HCT116 (cell line): ENCODE data around the gene TBX4. TPM values are rescaled to one million over a fixed set of nuclear protein-coding genes. Genes with fewer than 3 reads are reported as not detected.

ENCODE experiments used
- ATAC-seq: fragments of 200-7000 bp; cut with Tn5 transposase; 2 replicates; pipeline ENCODE4 v1.9.1; 2020; ENCODE audit warnings: mild to moderate bottlenecking, moderate library complexity
- BruUV-seq: library from RNA; stranded (reverse); fragments of 400-500 nt; replicated peaks from 2 replicates; lab custom pipeline; 2021; lab: Mats Ljungman, UMichigan
- CTCF ChIA-PET: fragments of 300-600 bp; sonication (Branson Sonifier 250); formaldehyde crosslinking; loops from one replicate; lab custom pipeline; 2021; ENCODE audit warnings: antibody characterized with exemption; lab: Charles Lee
- POLR2A ChIA-PET: fragments of 300-600, 350-600 bp; sonication (Branson Sonifier 250); formaldehyde crosslinking; loops from one replicate; lab custom pipeline; 2021; ENCODE audit warnings: antibody characterized with exemption; lab: Charles Lee
- RAD21 ChIA-PET, 2 experiments: fragments of 300-600 bp; sonication (Branson Sonifier 250); formaldehyde crosslinking; loops; one replicate each; lab custom pipeline; 2023; ENCODE audit warnings: low total read pairs in 2 of 2; ENCODE audit not compliant: uncharacterized antibody in 2 of 2, unreplicated experiment in 2 of 2, low non-redundant PET in 1 of 2; lab: Charles Lee
- DNase-seq: peaks from one replicate; pipeline ENCODE4 v3.0.0-alpha.2; 2010; ENCODE audit warnings: low read depth, low spot score
- H2AFZ ChIP-seq: fragments of 200-600 bp; shearing (Covaris generic), sonication (generic); 2 replicates; pipeline ENCODE4 v1.6.1; 2017; ENCODE audit warnings: low read depth, mixed run types, mixed read lengths, antibody characterized with exemption, low read length; ENCODE audit not compliant: poor library complexity, severe bottlenecking
- H3K27ac ChIP-seq: 2 replicates; pipeline ENCODE4 v1.5.1; 2012; ENCODE audit warnings: low read depth, low read length
- H3K27me3 ChIP-seq: fragments of 200-600 bp; sonication (generic); 2 replicates; pipeline ENCODE4 v1.6.1; 2016; ENCODE audit warnings: mixed run types, low read length, mixed read lengths; ENCODE audit not compliant: insufficient read depth
- H3K36me3 ChIP-seq, 2 experiments: fragments of 200-500 bp in 1 of 2; fragments of 200-600 bp in 1 of 2; sonication (Bioruptor generic) in 1 of 2; sonication (generic) in 1 of 2; 2 replicates each; pipeline versions ENCODE4 v1.5.1 to v1.6.1; 2014 to 2016; ENCODE audit warnings: low read length in 2 of 2, inconsistent platforms in 1 of 2, mixed read lengths in 1 of 2, mixed run types in 1 of 2; ENCODE audit not compliant: insufficient read depth in 2 of 2, control insufficient read depth in 1 of 2
- H3K4me1 ChIP-seq, 2 experiments: fragments of 200-600 bp in 1 of 2; sonication (generic) in 1 of 2; 2 replicates each; pipeline versions ENCODE4 v1.5.1 to v1.6.1; 2012 to 2017; ENCODE audit warnings: low read length in 2 of 2, inconsistent platforms in 1 of 2, mild to moderate bottlenecking in 1 of 2, mixed read lengths in 1 of 2, mixed run types in 1 of 2, moderate library complexity in 1 of 2; ENCODE audit not compliant: insufficient read depth in 2 of 2, control insufficient read depth in 1 of 2
- H3K4me2 ChIP-seq: fragments of 200-600 bp; sonication (generic); 2 replicates; pipeline ENCODE4 v1.6.1; 2017; ENCODE audit warnings: mixed run types, low read length, mixed read lengths
- H3K4me3 ChIP-seq, 2 experiments: fragments of 200-600 bp in 1 of 2; sonication (generic) in 1 of 2; replicated peaks in 1 of 2; 2 replicates each; pipeline ENCODE4 v1.5.1; 2011 to 2016; ENCODE audit warnings: low read length in 2 of 2, control low read depth in 1 of 2, low read depth in 1 of 2, mild to moderate bottlenecking in 1 of 2, mixed read lengths in 1 of 2, mixed run types in 1 of 2
- H3K79me2 ChIP-seq: fragments of 200-600 bp; sonication (generic); 2 replicates; pipeline ENCODE4 v1.6.1; 2017; ENCODE audit warnings: mild to moderate bottlenecking, mixed run types, low read length, moderate library complexity, mixed read lengths; ENCODE audit not compliant: insufficient read depth
- H3K9ac ChIP-seq: fragments of 200-600 bp; sonication (generic); 2 replicates; pipeline ENCODE4 v1.6.1; 2016; ENCODE audit warnings: low read length, mixed read lengths
- H3K9me2 ChIP-seq: fragments of 200-600 bp; sonication (generic), shearing (Covaris generic); 2 replicates; pipeline ENCODE4 v1.6.1; 2017; ENCODE audit warnings: mixed run types, mild to moderate bottlenecking, moderate library complexity; ENCODE audit not compliant: insufficient read depth
- H3K9me3 ChIP-seq, 2 experiments: fragments of 200-500 bp in 1 of 2; fragments of 200-600 bp in 1 of 2; sonication (Bioruptor generic) in 1 of 2; sonication (generic) in 1 of 2; 2 replicates each; pipeline ENCODE4 v1.6.1; 2014 to 2017; ENCODE audit warnings: low read length in 2 of 2, mixed read lengths in 2 of 2, inconsistent platforms in 1 of 2, low read depth in 1 of 2, mild to moderate bottlenecking in 1 of 2, mixed run types in 1 of 2, moderate library complexity in 1 of 2; ENCODE audit not compliant: control insufficient read depth in 1 of 2, insufficient read depth in 1 of 2
- H4K20me1 ChIP-seq: fragments of 200-600 bp; sonication (generic), shearing (Covaris generic); 2 replicates; pipeline ENCODE4 v1.6.1; 2017; ENCODE audit warnings: mixed run types, mild to moderate bottlenecking, moderate library complexity; ENCODE audit not compliant: insufficient read depth
- EGR1 ChIP-seq: IDR thresholded peaks from 2 replicates; pipeline ENCODE4 v1.6.1; 2012; ENCODE audit warnings: low read depth
- ELF1 ChIP-seq: IDR thresholded peaks from 2 replicates; pipeline ENCODE4 v1.6.1; 2012; ENCODE audit warnings: low read depth, borderline replicate concordance
- EZH2 ChIP-seq: fragments of 200-600 bp; sonication (generic); IDR thresholded peaks from 2 replicates; pipeline ENCODE4 v1.6.1; 2017; ENCODE audit warnings: antibody characterized with exemption, mixed run types
- EZH2phosphoT487 ChIP-seq: fragments of 200-600 bp; IDR thresholded peaks from 2 replicates; pipeline ENCODE4 v1.6.1; 2018; ENCODE audit warnings: antibody characterized with exemption, borderline replicate concordance
- FOSL1 ChIP-seq: IDR thresholded peaks from 2 replicates; pipeline ENCODE4 v1.6.1; 2012; ENCODE audit warnings: low read depth
- JUND ChIP-seq: IDR thresholded peaks from 2 replicates; pipeline ENCODE4 v1.6.1; 2012
- POLR2A ChIP-seq: IDR thresholded peaks from 2 replicates; pipeline ENCODE4 v1.7.0; 2011; ENCODE audit warnings: borderline replicate concordance; ENCODE audit not compliant: insufficient read depth, insufficient read length; ENCODE audit errors: extremely low read depth
- POLR2AphosphoS5 ChIP-seq: IDR thresholded peaks from 2 replicates; pipeline ENCODE4 v1.6.1; 2011; ENCODE audit warnings: mild to moderate bottlenecking, low read depth, low read length, moderate library complexity
- RAD21 ChIP-seq: IDR thresholded peaks from 2 replicates; pipeline ENCODE4 v1.6.1; 2012; ENCODE audit warnings: low read depth, mild to moderate bottlenecking
- SIN3A ChIP-seq: IDR thresholded peaks from 2 replicates; pipeline ENCODE4 v1.6.1; 2012; ENCODE audit warnings: low read depth
- SP1 ChIP-seq: IDR thresholded peaks from 2 replicates; pipeline ENCODE4 v1.6.1; 2012; ENCODE audit warnings: low read depth
- SRF ChIP-seq: IDR thresholded peaks from 2 replicates; pipeline ENCODE4 v1.6.1; 2012; ENCODE audit warnings: low read depth
- YY1 ChIP-seq: IDR thresholded peaks from 2 replicates; pipeline ENCODE4 v1.6.1; 2011; ENCODE audit warnings: low read length, low read depth, moderate library complexity, mild to moderate bottlenecking; ENCODE audit not compliant: insufficient replicate concordance; ENCODE audit errors: extremely low read depth
- ZFX ChIP-seq: fragments of 450-650 bp; IDR thresholded peaks from 2 replicates; pipeline ENCODE4 v1.6.1; 2017
- intact Hi-C: fragments of 100-400 bp; cut with micrococcal nuclease; formaldehyde crosslinking; loops from 2 replicates; pipeline ENCODE4 v1.10.0; 2022
- total RNA-seq: library from RNA; stranded (reverse); gene quantifications from one replicate; pipeline ENCODE4 v1.2.1, GENCODE V29; 2021; ENCODE audit not compliant: unreplicated experiment
- TF ChIP-seq, protein P1 (sequence below): IDR thresholded peaks from 2 replicates; pipeline ENCODE4 v1.6.1; 2012; ENCODE audit warnings: low read depth
- TF ChIP-seq, protein P2 (sequence below), 3 experiments: fragments of 200-600 bp in 1 of 3; sonication (generic) in 1 of 3; IDR thresholded peaks in 2 of 3; conservative IDR thresholded peaks in 1 of 3; 2 replicates each; pipeline ENCODE4 v1.5.1; 2012 to 2017; ENCODE audit warnings: low read depth in 2 of 3, low read length in 2 of 3, antibody characterized with exemption in 1 of 3, borderline replicate concordance in 1 of 3, control low read depth in 1 of 3, mild to moderate bottlenecking in 1 of 3, mixed read lengths in 1 of 3, mixed run types in 1 of 3, moderate library complexity in 1 of 3; ENCODE audit not compliant: insufficient read depth in 1 of 3

The TBX4 gene
- total RNA-seq, 1 experiment from 2014 or later: 0.27 TPM

DNA sequence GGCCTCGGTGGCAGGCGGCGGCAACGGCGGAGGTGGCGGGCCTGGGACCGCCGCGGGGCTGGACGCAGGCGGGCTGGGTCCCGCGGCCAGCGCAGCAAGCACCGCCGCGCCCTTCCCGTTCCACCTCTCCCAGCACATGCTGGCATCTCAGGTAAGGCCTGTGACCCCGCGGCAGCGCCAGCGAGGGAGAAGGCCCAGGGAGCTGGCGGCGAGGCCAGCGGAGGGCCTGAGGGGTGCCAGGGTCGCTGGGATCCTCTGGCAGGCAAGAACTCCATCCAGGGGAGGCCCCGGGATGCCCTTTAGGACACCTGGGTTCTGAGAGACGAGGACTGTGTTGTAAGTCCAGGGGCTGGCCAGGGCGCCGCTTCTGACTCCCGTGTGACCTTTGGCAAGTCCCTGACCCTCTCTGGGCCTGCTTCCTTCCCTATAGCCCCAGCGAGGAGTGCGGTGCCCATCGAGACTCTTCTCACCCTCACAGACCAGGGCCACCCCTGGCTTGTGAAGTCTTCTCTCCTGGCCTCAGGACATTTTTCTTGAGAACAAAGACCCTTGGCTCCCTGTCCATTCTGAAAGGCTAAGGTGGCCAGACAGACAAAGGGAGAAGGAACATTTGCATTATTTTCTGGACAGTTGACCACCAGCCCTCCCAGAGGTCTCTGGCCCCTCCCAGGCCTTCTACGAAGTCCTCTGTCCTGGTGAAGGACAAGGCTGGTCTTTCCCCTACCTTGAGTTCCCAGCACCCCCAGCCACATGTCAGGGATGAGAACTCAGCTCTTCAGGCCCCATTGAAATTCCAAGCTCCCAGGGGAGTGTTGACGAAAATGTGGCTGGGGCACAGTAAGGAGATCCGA lies 46.3 kb upstream of the TBX4 start (continued):
- TF ChIP-seq, protein P1, sequence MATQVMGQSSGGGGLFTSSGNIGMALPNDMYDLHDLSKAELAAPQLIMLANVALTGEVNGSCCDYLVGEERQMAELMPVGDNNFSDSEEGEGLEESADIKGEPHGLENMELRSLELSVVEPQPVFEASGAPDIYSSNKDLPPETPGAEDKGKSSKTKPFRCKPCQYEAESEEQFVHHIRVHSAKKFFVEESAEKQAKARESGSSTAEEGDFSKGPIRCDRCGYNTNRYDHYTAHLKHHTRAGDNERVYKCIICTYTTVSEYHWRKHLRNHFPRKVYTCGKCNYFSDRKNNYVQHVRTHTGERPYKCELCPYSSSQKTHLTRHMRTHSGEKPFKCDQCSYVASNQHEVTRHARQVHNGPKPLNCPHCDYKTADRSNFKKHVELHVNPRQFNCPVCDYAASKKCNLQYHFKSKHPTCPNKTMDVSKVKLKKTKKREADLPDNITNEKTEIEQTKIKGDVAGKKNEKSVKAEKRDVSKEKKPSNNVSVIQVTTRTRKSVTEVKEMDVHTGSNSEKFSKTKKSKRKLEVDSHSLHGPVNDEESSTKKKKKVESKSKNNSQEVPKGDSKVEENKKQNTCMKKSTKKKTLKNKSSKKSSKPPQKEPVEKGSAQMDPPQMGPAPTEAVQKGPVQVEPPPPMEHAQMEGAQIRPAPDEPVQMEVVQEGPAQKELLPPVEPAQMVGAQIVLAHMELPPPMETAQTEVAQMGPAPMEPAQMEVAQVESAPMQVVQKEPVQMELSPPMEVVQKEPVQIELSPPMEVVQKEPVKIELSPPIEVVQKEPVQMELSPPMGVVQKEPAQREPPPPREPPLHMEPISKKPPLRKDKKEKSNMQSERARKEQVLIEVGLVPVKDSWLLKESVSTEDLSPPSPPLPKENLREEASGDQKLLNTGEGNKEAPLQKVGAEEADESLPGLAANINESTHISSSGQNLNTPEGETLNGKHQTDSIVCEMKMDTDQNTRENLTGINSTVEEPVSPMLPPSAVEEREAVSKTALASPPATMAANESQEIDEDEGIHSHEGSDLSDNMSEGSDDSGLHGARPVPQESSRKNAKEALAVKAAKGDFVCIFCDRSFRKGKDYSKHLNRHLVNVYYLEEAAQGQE: no peak
- no peak for TF ChIP-seq YY1
- TF ChIP-seq POLR2A: no peak
- TF ChIP-seq SIN3A: no peak
- no peak for TF ChIP-seq FOSL1
- no peak for TF ChIP-seq RAD21
- TF ChIP-seq SRF: no peak
- no peak for TF ChIP-seq EGR1
- no peak for TF ChIP-seq POLR2AphosphoS5

DNA sequence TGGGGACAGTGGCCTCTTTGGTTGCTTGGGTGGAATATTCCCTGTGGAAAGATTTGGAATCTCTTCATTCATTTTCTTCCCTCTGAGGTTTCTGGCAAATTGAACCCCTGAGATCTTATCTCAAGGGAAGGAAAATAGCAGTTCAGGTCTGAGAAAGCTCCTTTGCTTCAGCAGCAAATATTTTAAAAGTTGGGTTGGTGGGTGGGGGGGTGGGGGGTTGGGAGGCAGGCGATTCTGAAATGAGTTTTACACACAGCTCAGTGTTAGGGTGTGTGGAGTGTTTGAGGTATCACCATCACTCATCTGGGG lies 45.7 kb upstream of the TBX4 start:
- no peaks in the 10 kb centered on the region for H3K9me2 ChIP-seq
- no peak overlapping the region for H3K4me3 ChIP-seq
- H3K9ac ChIP-seq: no peak overlapping the region
- no peaks in the 10 kb centered on the region for H3K27me3 ChIP-seq
- no peak overlapping the region for H2AFZ ChIP-seq
- intact Hi-C loops: no loop called here
- ChIA-PET CTCF (interaction anchor here (1.0 kb wide), 1 partner anchor 13 kb away, joined by 3 read pairs; no protein-coding TSS in a partner anchor), RAD21 (interaction anchor here in 1 of 2 experiments (0.6 kb wide), 1 partner anchor 227 kb away, joined by 4 read pairs; no protein-coding TSS in a partner anchor), POLR2A (interaction anchor here (0.6 kb wide), 1 partner anchor 615 kb away, joined by 7 read pairs; no protein-coding TSS in a partner anchor)
- no peak overlapping the region for H3K4me2 ChIP-seq
- no peak overlapping the region for H3K27ac ChIP-seq
- peaks cover 14 to 19% of the 10 kb centered on the region in 2 experiments; a peak in 3 of 4 replicates for H3K4me1 ChIP-seq
- ATAC-seq (no peak), DNase-seq (no peak)
- BruUV-seq: no TSS peak
- H3K79me2 ChIP-seq: no peaks in the 10 kb centered on the region
- H3K36me3 ChIP-seq: no peaks in the 10 kb centered on the region
- no peaks in the 10 kb centered on the region for H3K9me3 ChIP-seq
- H4K20me1 ChIP-seq: no peaks in the 10 kb centered on the region
- no peak for TF ChIP-seq JUND
- no peak for TF ChIP-seq EZH2phosphoT487
- TF ChIP-seq SP1: no peak
- TF ChIP-seq YY1: no peak
- TF ChIP-seq, protein P2, sequence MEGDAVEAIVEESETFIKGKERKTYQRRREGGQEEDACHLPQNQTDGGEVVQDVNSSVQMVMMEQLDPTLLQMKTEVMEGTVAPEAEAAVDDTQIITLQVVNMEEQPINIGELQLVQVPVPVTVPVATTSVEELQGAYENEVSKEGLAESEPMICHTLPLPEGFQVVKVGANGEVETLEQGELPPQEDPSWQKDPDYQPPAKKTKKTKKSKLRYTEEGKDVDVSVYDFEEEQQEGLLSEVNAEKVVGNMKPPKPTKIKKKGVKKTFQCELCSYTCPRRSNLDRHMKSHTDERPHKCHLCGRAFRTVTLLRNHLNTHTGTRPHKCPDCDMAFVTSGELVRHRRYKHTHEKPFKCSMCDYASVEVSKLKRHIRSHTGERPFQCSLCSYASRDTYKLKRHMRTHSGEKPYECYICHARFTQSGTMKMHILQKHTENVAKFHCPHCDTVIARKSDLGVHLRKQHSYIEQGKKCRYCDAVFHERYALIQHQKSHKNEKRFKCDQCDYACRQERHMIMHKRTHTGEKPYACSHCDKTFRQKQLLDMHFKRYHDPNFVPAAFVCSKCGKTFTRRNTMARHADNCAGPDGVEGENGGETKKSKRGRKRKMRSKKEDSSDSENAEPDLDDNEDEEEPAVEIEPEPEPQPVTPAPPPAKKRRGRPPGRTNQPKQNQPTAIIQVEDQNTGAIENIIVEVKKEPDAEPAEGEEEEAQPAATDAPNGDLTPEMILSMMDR (IDR thresholded peaks at IDR 0.05 in 2 of 3, conservative IDR thresholded peaks at IDR 0.05 in 1 of 3; ENCODE audit: borderline replicate concordance in 1 of 3, insufficient read depth in 1 of 3, low read depth in 2 of 3, low read length in 2 of 3): no peak
- TF ChIP-seq EZH2: no peak
- TF ChIP-seq, protein P1: no peak
- TF ChIP-seq EGR1: no peak
- no peak for TF ChIP-seq ZFX
- no peak for TF ChIP-seq FOSL1
- TF ChIP-seq ELF1: no peak
- no peak for TF ChIP-seq RAD21
